Activated CD4-positive, CD25-positive, alpha-beta regulatory T cell treated with anti-CD3 and anti-CD28 coated beads, Interleukin-2, amount 50 U/mL, for 16 hours (primary cell): ENCODE results near the gene ATOH7.
"Not testable (repeated sequence)": the region's sequence is repeated elsewhere in the genome, so short reads cannot be mapped to it uniquely, and the experiment has no call there.

Experiments
- DNase-seq: peaks from one replicate; pipeline ENCODE4 v3.0.0-alpha.2; 2020; ENCODE audit warnings: low read depth, low spot score

ATOH7 gene

DNA sequence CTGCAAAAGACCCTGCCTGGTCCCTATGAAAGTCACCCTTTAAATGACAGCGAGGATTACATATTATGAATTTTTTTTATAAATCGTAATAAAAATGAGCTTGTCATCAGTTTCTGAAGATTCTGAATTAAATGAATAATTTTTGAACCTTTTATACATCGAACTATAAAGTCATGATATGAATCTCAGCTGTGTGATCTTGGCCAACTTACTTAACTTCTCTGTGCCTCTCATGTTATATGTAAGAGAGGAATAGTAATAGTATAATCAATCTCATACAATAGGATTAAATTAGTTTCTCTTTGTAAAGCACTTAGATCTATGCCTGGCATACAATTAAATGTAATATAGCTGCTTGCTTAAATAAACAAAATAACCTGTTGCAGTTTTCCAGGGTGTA lies 5.3 kb upstream of the ATOH7 start:
- no peak for DNase-seq

DNA sequence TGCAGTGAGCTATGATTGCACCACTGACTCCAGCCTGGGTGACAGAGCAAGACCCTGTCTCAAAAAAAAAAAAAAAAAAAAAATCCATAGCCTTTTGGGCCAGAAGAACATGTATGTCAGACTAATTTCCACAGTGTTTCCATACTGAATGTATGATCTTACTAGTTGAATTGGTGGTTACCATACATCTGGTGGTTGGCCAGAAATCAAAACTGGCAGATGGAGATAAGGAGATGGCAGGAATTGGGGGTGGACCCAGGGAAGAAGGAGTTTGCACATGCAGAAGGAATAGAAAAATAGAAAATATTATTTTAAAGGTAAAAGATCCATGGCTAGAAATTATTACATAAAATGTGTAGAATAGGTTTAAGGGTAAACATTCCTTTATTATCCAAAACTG lies 3.7 kb upstream of the ATOH7 start:
- no peak for DNase-seq

DNA sequence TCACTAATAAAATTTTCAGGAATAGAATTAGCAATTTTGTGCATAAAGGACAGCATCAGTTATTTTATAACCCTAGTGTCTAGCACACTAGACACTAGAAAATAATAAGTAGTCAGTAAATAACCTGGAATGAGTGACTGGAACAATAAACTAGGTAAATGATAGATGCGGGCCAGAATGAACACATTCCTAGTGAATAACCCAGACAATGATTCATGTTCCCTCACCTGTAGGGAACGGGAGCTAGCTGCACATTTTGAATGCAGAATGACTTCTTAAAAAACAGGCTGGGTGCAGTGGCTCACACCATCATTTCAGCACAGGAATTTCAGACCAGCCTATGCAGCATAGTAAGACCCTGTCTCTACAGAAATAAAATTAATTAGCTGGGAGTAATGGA lies 3.2 kb upstream of the ATOH7 start:
- DNase-seq = no peak

DNA sequence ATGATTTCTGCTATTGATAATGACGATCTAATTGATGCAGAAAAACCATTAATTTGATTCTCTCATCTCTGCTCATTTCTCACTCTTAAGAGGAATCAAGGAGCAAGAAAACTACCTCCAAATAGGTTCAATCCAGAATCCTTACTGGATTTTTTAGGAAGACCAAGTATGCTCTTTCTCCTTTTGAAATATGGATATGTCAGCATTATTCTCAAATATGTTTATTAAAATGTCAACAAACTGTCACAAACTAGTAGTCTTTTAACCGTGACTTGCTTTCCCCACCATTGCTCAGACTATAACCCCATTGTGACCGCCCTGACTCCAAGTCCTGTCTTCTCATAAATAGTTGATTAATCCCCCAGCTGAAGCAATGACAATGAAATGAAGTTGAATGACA lies 1.1 kb upstream of the ATOH7 start:
- DNase-seq = no peak

DNA sequence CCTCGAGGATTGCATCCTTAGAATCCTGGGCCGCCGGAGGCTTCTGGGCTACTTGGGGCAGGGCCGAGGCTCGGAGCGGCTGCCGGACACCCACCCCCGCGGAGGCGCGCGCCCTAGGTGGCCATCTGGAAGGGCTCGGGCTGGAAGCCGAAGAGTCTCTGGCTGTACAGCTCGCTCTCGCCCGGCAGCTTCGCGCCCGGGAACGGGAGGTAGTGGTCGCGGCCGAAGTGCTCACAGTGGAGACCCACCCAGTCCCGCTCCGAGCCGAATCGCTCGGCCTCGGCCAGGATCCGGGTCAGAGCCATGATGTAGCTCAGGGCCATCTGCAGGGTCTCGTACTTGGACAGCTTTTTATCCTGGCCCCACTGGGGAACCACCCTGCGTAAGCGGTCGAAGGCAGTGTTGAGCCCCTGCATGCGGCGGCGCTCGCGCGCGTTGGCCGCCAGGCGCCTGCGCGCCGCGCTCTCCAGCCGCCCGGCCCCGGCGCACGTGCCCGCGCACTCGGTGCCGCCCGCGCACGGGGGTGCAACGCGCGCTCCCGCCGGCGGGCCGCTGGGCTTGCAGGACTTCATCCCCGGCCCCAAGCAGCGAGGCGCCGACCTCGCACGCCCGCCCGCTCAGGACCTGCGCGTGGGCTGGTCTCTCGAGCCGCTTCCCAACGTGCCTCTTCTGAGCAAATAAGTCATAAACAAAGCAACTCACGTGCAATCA lies 652 bp downstream of the ATOH7 start:
- DNase-seq = no peak

DNA sequence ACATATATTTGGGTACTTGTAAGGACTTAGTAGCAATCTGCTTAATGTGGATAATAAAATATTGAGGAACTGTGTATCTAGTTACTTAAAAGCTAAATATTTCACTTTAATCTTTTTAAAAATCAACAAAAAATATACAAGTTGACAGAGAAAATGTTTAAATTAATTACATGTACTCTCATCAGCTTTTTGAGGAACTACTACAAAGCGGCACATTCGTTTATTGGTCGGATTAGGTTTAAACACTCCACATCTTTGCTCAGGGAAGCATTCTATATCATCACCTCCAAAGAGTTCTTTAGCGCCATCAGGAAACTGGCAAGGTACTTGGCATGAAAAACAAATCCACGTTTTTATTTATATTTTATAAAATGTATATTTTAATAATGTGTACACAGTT lies 1.6 kb downstream of the ATOH7 start:
- no peak for DNase-seq

DNA sequence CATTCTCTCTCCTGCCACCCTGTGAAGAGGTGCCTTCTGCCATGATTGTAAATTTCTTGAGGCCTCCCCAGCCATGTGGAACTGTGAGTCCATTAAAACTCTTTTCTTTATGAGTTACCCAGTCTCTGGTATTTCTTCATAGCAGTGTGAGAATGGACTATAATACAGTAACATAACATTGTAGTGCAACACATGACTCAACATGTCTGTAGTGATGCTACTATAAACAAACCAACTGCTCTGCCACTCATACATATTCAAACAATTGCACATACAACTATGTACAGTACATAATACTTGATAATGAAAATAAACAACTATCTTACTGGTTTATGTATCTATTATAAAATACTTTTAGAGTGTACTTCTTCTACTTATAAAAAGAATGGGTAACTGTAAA lies 7.1 kb downstream of the ATOH7 start:
- DNase-seq = no peak

DNA sequence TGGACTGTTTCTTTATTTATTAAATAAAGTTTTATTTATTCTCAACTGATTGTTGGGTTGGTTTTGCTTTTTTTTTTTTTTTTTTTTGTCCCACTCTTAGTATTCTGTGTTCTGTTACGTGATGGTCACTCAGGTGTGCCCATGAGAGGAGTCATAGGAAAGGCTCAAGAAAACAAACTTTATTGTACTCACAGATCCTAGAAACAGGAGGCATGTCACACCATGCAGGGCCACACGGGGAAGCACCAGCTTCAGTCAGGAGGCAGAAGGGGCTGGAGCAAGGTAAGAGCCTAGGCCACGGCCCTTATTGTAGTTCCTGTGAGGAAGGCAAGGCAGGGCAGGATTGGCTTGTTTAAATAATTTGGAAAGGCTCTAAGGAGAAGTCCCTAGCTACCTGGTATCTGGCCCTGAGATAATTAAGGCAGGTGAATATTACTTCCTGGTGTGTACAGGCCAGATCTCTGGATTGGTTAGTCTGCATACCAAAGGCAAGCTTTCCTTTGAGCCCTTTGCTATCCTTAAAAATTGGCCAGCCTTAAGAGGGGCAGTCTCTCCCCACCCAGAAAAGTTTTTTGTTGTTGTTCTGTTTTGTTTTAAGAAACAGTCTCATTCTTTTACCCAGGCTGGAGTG lies 8.3 kb downstream of the ATOH7 start:
- DNase-seq = no peak

DNA sequence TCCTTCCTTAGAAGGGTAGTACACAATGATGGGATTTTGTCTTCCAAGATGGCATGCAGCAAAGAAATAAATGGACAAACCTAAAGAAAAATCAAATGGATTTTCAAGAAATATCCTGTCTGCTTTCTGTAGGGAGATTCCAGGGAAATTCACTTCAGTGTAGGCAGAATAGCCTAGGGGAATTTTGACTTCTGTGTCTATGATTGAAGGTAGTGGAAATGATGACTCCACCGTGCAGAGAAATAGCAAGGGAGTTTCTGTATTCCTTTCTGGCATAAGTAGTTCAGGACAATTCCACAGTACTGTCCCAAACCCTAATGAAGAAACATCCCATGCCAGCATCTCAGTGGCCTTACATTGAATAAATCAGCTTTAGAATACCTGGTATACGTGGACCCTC lies 9.5 kb downstream of the ATOH7 start:
- DNase-seq = no peak

DNA sequence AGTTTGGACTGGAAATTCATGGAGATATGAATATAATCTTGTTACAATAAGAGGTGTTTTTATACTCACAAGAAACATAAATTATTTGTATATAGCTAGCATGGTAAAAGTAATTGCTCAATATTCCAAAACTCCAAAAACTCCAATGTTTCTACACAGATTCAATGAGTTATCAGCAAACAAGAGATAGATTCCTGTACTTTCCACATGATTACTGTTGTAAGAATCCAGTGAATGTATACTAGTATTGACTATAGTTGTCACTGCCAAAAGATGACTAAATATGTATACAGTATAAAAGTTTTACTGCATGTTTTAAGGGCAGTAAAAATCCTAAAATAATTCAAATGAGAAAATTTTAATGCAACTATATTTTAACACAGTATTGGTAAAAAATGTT lies 10.7 kb downstream of the ATOH7 start:
- DNase-seq = no peak

DNA sequence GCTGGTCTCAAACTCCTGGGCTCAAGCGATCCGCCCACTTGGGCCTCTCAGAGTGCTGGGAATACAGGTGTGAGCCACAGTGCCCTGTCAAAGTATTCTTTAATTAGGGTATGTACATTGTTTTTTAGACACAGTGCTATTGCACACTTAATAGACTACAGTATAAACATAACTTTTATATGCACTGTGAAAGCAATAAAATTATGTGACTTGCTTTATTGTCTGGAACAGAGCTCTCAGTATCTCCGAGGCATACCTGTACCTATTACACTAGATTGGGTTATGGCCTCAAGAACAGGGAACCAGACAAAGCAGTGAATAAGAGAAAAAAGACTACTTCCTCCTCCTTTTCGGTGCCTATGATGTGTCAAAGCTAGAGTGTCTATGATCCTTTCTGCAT lies 13.1 kb downstream of the ATOH7 start:
- DNase-seq = no peak

DNA sequence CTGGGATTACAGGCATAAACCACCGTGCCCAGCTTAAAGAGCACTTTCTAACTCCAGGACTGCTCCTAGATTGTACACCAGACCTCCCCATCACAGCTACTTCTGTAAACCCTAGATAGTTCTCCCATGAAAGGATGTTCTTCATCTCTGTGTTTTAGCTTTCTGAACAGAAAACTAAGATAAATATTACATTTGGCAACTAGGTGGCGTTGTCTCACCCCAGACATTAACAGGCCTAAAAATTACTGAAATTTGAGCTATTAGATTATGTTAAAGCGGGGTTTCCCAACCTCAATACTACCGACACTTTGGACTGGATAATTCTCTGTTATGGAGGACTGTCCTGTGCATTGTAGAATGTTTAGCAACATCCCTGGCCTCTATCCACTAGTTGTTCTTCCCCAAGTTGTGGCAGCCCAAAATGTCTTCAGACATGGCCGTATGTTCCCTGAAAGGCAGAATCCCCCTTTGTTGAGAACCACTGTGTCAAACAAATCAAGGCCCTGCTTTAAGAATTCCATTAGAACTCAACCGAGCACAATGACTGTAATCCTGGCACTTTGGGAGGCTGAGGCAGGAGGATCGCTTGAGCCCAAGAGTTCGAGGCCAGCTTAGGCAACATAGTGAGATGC lies 19.1 kb downstream of the ATOH7 start:
- DNase-seq = no peak

DNA sequence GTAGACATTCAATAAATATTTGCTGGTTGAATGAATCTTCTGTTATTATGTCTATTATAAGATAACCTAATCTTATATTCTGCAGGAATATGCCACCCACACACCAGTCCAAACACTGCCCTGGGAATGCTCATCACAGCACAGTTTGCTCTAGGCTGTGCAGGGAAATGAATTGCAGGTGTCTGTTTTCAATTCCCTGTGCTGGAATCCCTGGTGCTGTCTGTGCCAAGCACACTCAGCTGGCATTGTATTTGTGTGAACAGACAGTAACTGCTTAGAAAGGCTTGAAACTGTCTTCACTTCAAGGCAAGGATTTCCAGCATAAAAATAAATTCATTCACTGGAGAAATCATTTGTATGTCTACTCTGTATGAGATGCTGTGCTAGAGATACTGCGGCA lies 20.2 kb downstream of the ATOH7 start:
- DNase-seq = no peak

DNA sequence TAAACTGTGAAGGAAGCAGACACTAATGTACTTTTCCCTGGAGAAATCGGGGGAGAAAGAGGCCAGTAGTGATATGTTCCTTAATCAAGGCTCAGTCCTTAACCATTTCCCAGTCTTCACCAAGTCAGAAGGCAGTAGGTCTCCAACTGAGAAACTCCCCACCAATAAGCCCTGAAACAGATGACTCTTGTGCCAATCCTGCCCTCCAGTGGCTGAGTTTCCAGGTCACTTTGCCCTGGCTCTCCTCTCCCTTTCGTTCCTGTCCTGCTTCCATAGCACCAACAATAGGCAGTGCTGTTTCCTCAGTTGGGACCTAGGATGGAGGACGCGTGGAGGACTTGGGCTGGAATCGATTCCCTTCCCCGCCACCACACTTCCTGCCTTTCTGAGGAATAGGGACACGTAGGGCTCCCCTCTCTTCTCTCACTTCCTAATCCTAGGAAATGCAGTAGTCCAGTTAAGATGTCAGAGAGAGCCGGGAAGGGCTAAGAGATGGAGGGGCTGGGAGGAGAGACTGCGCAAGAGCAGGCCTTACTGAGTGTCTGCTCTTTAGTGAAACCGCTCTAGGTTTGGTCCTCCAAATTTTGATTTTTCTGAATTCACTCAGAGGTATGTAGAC lies 23.4 kb downstream of the ATOH7 start:
- no peak for DNase-seq

DNA sequence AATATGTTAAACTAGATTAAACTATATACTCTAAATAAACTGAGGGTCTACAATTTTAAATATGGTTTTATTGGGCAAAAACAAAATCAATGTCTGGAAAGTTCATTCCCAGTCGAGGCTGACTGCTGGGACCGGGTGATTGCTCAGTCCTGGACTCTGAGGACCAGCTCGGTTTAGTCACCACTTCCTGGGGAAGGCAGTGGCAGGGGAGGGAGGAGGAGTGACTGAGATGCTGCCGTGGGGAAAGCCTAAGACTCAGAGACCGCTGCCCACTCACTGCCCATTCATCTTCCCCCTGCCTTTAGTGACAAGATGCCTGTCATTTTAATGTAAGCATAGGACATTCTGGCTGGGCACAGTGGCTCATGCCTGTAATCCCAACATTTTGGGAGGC lies 29.0 kb downstream of the ATOH7 start:
- DNase-seq = no peak

DNA sequence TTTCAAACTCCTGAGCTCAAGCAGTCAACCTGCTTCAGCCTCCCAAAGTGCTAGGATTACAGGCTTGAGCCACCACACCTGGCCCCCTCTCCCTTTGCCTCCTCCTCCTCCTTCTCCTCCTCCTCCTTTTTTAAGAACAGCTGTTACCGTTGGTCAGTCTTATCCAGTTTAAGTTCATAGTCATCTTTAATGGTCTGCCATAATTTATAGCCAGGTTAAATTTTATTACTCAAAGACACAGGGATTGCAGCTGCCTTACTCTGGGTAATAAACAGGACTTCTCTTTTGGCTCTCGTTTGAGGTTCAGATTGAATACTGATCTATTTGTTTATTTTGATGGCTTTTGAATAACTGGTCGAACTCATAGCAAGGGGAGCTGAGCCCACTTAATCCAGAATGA lies 35.2 kb downstream of the ATOH7 start:
- DNase-seq = no peak

DNA sequence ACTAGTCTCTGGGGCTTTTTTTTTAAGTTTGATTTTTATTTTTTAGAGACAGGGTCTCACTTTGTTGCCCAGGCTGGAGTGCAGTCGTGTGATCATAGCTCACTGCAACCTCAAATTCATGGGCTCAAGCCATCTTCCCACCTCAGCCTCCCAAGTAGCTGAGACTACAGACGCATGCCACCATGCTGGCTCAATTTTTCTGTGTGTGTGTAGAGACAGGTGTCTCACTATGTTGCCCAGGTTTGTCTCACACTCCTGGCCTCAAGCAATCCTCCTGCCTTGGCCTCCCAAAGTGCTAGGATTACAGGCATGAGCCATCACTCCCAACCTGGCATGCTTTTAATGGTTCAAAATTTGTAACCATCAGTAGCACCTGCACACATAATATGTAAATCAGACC lies 36.1 kb downstream of the ATOH7 start:
- not testable (repeated sequence) for DNase-seq

DNA sequence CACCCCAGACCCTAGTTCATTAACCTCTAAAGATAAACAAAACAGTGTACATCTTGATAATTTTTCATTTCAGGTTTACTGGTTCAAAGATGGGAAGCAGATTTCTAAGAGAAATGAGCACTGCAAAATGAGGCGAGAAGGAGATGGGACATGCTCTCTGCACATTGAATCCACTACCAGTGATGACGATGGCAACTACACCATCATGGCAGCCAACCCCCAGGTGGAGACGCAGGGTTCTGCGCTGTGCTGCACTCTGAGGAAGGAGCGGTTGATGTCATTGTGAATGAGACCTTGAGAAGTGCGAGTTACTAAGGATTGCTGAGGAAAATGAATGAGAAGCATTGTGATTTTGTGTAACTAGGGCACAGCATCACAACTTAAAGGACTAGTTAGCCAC lies 37.6 kb downstream of the ATOH7 start:
- no peak for DNase-seq

DNA sequence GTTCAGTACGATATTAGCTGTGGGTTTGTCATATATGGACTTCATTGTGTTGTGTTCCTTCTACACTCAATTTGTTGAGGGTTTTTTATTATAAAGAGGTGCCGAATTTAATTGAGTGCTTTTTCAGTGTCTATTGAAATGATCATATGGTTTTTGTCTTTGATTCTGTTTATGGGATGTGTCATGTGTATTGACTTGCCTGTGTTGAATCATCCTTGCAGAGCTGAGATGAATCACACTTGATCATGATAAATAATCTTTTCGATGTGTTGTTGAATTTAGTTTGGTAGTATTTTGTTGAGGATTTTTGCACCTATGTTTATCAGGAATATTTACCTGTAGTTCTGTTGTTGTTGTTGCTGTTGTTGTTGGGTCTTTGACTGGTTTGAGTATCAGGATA lies 39.8 kb downstream of the ATOH7 start:
- no peak for DNase-seq

DNA sequence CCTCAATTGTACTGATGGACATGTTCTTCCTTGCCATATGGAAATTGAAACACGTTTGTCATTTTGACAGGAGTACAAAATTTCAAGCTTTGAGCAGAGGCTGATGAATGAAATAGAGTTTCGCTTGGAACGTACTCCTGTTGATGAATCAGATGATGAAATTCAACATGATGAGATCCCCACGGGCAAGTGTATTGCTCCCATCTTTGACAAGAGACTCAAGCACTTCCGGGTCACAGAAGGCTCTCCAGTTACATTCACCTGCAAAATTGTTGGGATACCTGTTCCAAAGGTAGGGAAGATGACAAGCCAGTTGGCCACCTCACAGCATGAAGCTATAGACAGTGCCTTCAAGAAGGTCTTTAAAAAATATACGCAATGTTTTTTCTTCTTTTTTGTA lies 43.1 kb downstream of the ATOH7 start:
- no peak for DNase-seq

DNA sequence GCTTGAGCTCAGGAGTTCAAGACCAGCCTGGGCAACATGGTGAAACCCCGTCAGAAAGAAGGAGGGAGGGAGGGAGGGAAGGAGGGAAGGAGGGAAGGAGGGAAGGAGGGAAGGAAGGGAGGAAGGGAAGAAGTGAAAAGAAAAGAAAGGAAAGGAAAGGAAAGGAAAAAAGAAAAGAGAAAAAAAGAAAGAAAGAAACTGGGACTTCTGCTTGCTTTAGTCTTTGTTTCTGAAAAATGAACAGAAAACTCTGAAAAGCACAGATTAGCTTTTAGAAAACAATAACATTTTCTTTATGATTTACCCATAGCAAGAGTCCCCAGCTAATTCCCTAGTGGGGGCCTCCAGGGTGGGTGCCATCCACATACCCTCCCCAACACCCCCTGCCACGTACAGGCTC lies 46.8 kb downstream of the ATOH7 start:
- no peak for DNase-seq

DNA sequence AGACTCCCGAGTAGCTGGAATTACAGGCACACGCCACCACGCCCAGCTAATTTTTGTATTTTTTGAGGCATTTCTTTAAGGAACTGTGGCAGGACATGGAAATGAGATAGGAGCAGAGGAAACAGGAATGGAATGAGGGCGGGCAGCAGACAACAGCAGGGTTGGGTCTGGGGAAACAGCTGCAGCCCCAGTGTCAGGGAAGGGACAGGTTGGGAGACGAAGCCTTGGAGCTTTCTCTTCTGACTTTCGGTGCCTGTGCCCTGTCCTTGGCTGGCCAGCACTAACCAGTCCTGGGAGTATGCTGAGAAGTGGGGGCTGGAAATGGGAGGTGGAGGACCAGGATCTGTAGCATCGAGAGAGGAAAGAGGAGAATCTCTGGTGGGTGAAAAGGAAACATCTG lies 47.4 kb downstream of the ATOH7 start:
- DNase-seq = no peak
